HG02973 (cell line): Measurements from ENCODE around the gene HHIPL1.
"Not testable (repeated sequence)": the region's sequence is repeated elsewhere in the genome, so short reads cannot be mapped to it uniquely, and the experiment has no call there.

Source experiments
- ATAC-seq: cut with Tn5 transposase; IDR thresholded peaks from one replicate; pipeline ENCODE4 v1.9.1; 2021; ENCODE audit warnings: moderate library complexity; ENCODE audit not compliant: unreplicated experiment

HHIPL1 gene

DNA sequence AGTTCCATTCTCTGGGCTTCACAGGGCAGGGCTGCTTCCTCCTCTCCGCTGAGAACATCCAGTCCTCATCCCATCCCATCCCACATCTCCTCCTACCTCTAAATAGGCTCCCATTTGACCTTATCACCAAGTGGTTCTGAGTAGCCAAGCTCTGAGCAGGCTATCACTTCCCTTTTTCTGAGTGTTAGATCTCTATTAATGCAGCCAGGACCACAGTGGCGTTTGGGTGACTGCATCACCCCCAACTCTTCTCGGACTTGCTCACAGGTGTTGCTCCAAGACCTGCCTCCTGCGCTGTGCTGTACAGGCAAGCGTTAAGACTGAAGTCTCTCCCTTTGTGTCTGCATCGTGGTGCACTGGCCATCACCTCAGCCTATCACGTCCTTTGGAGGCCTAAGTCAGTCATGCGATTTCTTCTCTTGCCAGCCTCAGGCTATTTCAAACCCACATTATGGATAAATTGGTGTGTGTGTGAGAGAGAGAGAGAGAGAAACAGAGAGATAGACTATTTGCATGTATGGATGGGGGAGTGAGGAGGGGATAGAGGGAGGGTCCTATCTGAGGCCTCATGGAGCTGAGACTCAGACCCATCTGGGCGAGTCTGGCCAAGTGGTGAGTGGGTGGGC, 12.4 kb upstream of the HHIPL1 start:
- ATAC-seq = no peak

GRCh38 chr14:99633141-99633540, 11.8 kb upstream of the HHIPL1 start:
- no peak for ATAC-seq

GRCh38 chr14:99633918-99634317, 11.0 kb upstream of the HHIPL1 start:
- no peak for ATAC-seq

DNA sequence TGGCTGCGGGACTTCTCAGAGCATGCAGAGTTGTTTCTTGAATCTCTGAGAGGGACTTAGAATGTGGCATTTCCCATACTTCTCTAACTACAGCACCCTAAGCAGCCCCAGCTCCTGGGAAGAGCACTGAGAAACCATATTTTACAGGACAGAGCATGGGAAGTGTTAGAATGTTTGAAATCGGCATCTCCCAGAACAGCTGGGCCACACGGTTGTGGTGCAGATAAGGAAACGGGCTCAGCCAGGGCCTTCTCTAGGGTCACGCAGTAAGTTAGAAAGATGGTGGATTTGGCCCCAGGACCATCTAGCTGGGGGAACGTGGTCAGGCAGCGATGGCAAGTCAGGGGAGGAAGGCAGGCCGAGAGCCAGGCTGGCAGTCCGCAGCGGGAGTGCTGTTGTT, 10.5 kb upstream of the HHIPL1 start:
- no peak for ATAC-seq

DNA sequence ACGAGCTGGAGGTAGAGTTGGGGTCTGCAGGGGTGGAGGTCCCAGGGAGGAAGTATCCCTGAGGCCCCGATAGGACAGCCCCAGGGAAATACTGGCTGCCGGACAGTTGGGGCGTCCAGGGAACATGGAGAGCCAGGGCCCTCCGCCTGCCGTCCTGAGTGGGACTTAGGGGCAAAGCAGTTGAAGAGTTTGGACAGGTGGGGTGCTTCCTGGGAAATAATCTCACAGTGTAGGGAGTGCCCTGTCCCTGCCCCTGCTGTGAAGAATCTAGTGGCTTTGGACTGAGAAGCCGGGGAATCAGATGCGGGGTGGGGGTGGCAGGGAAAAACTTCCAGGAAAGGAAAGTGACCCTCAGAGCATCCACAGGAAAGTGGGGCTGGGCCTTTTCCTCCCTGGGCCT, 9.8 kb upstream of the HHIPL1 start:
- no peak for ATAC-seq

GRCh38 chr14:99636487-99636886, 8.4 kb upstream of the HHIPL1 start:
- no peak for ATAC-seq

DNA sequence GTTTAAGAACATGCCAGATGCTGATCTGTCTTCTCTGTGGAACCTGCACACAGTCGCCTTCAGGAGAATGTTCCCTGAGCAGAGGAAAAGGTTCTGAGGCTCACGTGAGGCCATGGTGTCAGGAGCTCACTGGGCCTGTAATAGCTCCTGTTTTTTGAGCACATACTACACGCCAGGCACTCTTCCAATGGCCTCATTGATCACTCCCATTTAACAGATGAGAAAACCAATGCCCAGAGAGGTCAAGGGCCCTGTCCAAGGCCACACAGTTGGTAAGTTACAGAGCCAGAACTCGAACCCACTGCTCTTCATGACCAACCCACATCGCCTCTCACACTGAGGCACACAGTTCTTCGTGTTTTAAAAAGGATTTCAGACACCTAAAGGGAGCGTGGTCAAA, 7.3 kb upstream of the HHIPL1 start:
- no peak for ATAC-seq

DNA sequence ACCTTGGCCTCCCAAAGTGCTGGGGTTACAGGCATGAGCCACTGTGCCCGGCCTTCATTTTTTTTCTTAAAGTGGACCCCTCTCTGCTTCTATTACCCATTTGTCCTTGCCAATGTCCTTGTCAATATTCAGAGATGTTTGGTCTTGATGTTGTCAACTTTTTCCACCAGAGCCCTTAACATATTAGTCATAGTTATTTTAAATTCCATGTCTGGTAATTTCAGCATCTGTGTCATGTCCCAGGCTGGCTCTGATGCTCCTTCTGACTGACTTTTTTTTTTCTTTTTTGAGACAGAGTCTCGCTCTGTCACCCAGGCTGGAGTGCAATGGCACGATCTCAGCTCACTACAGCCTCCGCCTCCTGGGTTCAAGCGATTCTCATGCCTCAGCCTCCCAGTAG, 2.2 kb upstream of the HHIPL1 start:
- ATAC-seq = not testable (repeated sequence)

DNA sequence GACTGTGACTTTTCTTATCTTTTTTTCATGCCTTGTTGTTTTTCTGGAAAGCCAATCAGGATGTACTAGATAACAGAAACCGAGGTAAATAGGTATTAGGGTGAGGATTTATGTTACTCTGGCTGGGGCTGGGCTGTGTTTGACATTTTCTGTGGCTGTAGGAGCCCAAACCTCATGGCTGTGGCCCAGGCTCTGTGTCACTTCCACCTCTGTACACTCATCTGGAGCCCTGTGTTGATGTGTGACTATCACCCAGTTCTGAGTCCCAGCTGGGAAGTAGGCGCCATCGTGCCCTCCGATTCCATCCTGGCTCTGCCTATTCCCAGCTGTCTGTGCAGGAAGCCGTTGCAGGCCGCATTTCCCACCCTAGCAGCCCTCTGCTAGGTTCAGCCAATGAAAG, 1.6 kb upstream of the HHIPL1 start:
- no peak for ATAC-seq

DNA sequence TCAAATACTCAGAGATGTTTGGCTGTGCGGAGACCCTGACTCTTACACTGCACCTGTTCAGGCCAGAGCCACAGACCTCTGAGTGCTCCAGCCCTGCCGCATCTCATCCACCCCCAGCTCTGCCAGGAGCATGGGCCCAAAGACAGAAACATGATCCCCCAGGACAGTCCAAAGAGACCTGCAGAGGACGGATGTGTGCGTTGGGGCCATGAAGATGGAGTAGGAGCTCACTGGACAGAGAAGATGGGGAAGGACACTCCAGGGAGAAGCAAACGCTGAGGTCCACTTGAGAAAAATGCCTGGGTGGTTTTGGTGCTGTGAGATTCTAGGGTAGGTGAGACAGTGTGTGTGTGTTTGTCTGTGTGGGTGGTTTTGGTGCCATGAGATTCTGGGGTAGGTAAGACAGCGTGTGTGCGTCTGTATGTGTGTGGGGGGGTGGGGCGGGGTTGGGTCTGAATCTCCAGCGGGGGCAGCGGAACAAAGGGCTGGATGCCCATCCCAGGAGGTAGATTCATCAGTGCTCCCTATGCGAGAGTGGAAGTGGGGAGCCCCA, 818 bp upstream of the HHIPL1 start:
- no peak for ATAC-seq

DNA sequence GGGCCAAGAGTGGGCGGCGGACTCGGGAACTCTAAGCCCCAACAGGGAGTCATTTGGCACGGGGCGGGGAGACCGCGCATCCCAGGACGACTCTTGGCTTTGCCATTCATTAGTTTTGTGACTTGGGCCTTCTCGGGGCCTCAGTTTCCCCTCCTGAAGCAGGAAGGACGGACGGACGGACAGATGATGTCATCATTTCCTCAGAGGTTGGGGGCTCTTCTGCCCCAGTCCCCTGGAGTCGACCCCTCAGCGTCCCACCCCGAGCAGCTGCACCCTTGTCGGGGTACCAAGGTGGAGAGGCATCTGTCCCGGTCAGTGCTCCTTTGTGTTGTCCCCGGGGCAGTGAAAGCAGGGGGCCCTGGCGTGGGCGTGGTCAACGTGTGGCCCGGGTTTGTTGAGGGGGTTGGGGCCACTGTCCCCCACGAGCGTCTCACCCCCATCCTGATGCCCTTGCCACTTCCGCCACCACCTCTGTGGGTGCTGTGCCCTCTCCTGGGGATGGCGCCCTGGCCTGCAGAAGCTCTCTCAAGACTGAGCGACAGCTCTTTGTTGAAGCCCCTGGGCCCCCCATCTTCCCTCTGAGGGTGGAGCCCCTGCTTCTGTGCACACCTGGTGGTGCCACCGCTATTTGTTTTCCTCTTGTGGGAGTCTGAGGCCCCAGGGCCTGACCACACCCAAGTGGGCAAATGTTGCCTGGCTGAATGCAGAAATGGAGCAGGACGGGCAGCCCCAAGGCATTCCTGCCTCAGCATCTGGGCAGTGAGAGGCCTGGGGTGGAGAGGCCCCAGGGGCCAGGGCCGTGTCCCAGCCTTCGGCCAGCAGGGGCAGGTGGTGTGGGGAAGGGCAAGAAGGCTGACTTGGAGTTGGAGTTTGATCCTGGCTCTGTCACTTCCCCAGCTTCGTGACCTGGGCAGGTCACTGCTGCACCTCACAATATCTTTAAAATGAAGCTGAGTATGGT, 896 bp downstream of the HHIPL1 start:
- no peak for ATAC-seq

GRCh38 chr14:99647411-99647810, 2.5 kb downstream of the HHIPL1 start:
- no peak for ATAC-seq

DNA sequence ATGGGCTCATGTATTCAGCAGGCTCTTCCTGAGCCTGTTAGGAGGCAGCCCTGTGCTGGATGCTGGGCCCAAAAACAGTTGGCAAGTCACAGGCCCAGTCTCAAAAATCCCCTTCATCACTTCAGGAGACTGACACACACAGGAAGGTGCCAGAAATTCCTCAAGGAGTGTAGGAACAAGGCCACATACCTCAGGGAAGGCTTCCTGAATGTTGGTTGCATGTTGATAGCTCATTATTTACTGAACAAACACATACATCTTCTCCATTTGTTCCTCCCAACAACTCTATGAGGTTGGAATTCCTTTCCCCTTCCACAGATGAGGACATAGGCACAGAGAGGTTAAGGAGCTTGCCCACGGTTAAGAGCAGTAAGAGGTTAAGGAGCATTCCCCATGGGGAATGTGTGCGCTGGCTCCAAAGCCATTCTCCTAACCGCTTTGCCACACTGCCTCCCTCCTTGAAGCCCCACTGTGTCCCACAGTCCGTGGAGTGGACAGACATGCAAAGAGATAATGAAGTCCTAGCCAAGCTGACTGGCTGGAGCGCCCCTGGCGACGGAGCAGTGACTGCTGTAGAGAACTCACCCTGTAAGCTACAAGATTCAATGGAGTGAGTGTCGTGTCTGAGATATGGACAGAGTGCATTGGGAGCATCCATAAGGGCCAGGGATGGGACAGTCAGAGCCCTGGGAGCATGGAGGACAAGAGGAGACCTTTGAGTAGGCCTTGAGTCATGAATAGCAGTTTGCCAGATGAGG, 3.3 kb downstream of the HHIPL1 start:
- no peak for ATAC-seq

- ATAC-seq = no peak
These were observed 4.3 kb downstream of the HHIPL1 start for GRCh38 chr14:99649219-99649618.

GRCh38 chr14:99649643-99650042, 4.7 kb downstream of the HHIPL1 start:
- ATAC-seq = no peak

- no peak for ATAC-seq
These were observed 5.3 kb downstream of the HHIPL1 start for GRCh38 chr14:99650189-99650588.

DNA sequence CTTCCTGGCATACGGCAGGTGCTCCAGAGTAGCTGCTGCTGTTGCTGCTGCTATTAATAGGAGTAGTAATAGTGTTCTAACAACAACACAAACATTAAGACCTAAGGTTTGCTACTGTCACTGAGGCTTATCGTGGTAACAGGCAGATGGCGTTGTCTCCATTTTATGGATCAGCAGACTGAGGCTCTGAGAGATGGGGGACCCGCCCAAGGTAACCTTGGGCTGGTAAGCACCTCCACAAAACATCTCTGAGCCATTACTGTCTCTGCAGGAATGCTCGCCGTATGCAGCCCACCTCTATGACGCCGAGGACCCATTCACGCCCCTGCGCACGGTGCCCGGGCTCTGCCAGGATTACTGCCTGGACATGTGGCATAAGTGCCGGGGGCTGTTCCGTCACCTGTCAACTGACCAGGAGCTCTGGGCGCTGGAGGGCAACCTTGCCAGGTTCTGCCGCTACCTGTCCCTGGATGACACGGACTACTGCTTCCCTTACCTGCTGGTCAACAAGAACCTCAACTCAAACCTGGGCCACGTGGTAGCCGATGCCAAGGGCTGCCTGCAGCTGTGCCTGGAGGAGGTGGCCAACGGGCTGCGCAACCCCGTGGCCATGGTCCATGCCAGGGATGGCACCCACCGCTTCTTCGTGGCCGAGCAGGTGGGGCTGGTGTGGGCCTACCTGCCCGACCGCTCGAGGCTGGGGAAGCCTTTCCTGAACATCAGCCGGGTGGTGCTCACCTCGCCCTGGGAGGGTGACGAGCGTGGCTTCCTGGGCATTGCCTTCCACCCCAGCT, 7.2 kb downstream of the HHIPL1 start:
- no peak for ATAC-seq

GRCh38 chr14:99654235-99654985, 9.5 kb downstream of the HHIPL1 start:
- ATAC-seq = no peak

DNA sequence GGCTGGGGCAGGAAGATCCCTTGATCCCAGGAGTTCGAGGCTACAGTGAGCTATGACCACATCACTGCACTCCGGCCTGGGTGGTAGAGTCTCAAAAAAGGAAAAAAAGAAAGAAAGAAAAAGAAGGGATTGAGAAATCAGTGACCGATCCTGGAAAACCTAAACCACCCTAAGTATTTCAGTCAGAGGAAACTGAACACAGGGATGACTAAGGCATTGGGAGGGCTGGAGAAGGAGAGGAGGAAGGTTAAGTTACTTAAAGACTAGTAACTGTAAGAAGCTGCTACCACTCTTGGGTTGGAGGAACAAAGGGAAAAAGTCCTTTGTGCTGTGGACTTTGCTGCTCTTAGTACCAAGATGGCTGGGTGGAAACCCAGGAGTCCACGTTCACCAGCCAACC, 10.6 kb downstream of the HHIPL1 start:
- ATAC-seq = no peak

DNA sequence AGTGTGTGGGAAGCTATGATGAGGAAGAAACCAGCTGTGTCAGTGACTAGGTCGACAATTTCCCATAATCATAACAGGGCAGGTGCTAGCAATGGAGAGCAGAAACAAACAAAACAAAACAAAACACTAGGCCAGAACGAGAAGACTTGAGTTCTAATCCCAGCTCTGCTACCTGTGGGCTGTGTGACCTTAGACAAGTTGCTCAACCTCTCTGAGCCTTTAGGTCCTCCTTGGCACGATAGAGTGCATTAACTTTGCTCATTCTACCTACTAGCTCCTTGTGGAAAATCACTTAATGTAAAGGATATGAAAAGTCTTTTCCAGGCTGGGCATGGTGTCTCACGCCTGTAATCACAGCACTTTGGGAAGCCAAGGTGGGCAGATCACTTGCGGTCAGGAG, 11.2 kb downstream of the HHIPL1 start:
- no peak for ATAC-seq
